Measurements from ENCODE around the gene CDKAL1. TPM values are rescaled to one million over a fixed set of nuclear protein-coding genes. Genes with fewer than 3 reads are reported as not detected.
"Not testable (repeated sequence)": the region's sequence is repeated elsewhere in the genome, so short reads cannot be mapped to it uniquely, and the experiment has no call there.

The CDKAL1 gene
- total RNA-seq, 1 experiment from 2014 or later, result 14.5 TPM

DNA sequence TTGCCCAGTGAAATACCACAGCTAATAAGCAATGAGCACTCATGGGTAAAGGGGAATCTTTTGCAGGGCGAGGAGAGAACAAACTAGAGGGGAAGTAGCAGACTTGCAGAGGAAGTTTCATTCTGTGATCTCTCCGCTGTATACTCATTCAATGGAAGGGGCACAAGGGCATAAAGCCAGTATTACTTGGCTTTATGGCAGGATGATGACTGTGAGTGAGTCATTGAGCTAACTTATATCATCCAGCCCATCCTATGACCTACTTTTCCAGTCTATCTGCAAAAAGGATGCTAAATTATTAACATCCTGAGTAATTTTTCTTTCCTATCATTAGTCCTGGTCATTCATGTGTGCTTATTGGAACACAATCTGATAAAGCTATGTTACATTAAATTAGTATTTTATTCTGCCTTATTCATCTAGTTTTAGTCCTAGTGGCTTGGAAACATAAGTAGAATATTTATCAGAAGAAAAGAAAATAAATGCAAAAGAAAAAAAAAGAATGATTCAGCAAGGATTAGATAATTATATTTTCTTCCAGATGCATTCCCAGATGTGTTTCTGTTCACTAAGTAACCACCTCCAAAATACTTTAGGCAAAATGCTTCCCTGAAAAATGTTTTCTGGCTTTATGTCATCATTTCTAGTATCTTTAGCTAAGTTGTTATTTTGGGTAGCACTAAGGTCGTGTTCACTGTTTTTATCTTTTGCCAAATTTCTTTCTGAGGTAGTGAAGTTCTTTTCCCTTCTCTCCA, 471.7 kb downstream of the CDKAL1 start:
- DNase-seq (ENCODE audit: low spot score), result peak; percentile 40

DNA sequence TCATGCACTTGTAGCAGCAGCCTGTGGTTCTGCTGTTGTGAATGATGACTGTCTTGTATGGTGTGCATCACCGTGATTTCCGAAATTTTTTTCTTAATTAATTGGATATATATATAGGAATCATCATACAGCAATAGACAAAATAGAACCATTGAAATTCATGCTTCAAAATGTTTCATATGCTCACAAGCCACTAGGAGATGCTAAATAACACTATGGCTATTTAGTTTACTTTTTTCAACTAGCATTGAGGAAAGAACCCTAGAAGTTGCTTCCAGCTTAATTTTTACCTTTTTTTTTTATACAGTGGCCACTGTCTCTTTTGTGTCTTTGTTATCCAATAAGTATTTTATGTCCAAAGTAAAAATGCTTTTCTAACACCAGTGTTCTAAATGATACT, 485.4 kb downstream of the CDKAL1 start:
- peak; percentile 17 for DNase-seq (ENCODE audit: low spot score)

DNA sequence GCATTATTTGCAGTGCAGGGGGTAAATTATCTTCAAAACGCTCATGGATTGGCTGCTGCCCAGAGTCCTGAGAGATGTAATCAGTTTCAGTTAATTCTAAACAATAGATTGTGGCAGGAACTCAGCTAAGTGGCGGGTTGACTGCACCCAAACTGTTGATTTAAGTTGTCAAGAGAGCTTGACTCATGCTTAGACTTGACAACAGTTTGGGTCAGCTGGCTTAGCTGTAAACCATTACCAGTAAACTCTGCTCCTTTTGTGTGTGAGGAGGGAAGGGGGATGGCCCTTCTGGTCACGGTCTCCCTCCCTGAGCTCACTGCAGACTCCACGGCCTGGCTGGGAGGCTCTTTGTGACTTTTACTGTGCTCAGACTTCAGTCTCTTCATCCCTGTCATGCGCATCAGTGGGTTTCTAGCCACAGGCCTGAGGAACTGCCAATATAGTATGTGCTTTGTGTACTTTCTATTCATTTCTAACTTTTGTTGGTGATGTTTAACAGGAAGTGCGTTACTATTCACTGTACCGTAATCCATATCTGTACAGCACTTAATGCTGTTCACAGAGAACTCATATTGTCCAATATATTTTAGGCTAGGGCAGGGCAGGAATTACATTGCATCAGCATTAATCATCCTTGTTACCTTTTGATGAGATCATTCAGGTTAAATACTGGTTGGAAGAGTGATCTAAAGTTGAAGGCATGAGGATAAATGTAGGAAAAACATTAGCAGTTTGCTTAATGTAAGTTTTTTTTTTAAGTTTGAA, 488.3 kb downstream of the CDKAL1 start:
- peak; percentile 98 for DNase-seq (ENCODE audit: low spot score)

DNA sequence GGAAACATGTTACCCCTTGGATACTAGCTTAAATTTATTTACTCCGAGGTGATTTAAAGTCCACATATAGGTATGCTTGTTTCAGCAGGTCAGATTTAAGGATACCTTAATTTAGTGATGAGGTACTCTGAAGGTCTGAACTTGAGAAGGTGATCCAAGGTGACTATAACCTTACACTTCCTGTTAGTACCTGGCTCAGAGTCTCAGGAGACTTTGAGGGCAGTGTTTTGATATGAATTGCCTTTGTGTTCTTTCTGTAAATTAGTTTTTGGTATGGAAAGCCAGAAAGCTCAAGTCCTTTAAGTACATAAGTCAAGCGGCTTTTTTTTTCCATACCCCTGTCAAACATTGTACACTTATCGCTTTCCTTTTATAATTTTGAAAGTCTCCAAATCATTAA, 489.0 kb downstream of the CDKAL1 start:
- DNase-seq (ENCODE audit: low spot score), result no peak

DNA sequence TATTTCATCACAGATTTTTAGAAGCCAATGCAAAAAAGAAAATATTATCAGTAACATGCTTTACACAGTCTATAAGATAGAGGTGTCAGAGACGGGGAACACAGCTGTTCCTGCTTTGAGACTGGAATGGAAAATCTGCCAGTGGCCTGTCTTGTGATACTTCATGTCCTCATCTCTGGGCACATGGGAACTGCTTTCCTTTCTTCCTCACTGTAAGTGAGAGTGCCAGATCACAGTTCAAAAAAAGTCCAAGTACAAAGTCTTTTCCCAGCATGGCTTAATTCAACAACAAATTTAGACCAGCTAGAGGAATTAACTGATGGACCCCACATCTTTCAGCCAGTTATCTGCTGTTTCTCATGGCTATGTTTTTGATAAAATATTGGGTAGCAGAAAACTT, 490.4 kb downstream of the CDKAL1 start:
- DNase-seq (ENCODE audit: low spot score), result no peak

DNA sequence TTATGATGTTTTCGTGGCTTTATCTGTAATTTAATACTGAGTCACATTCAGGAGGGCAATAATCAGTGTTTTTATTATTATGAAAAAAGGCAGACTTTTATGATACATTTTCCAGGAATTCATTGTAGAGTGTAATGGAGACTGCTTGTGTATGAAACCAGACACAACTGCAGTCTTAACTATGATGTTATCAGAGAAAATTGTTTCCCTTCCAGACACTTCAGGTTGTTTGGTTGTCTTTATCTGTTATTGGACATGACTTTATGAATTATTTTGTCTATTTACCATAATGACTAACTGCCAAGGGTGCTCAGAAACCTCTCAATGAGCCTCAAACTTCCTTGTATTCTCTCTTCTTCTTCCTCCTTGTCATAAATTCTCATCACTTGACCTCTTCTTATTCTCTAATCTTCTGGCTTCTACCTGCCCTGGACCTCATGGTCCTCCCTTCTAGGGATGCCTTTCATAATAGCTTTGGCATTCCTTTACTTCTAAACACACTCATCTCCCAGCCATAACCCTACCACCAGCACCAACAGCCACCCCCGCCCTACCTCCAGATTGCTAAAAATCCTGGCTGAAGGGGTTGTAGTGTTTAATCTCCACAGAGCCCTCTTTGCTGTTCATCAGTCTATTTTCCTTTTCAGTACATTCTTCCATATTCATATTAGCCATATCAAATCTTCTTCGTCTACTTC, 492.5 kb downstream of the CDKAL1 start:
- no peak for DNase-seq (ENCODE audit: low spot score)

DNA sequence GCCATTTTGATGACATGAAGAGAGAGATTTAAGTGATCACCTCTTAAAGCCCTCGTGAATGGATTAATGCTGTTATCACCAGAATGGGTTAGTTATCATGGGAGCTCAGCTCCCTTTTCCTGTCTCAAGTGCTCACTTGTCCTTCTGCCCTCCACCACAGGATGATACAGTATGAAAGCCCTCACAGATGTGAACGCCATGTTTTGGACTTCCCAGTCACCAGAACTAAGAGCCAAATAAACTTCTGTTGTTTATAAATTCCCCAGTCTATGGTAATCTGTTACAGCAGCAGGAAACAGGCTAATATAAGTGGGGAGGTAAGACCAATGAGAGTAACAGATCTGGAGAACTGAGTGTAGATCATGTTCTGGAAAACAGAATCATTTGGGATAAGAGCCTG, 493.2 kb downstream of the CDKAL1 start:
- DNase-seq (ENCODE audit: low spot score), result no peak

DNA sequence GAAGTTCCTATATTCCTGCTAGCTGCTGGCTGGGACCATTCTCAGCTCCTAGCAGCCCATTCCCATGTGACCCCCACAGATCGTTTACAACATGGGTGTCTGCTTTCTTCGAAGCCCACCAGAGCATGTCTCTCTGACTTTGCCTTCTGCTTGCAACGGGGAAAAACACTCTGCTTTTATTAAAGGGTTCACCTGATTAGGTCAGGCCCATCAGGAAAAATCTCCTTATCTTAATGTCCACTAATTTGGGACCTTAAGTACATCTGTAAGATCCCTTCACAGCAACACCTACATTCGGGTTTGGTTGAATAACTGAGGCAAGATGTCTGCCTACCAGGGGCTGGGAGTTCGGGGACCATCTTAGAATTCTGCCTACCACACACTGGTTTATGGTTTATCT, 496.9 kb downstream of the CDKAL1 start:
- DNase-seq (ENCODE audit: low spot score), result no peak

DNA sequence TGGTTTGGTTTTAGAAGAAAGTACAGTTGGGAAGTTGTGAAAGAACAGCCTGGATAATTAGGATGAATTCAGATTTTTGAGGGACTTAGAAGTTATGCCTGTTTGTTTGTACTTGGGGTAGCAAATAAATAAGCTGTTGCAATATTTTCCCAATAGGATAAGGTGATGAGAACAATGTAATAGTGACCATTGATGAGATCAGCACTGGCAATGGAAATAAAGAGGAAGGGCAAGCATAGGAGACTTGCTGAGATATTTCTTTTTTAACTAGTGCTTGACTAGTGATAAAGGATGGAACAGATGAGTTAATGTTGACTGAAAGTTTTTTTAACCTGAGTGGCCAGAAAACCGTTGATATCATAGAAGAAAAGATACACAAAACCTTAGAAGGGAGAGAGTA, 498.8 kb downstream of the CDKAL1 start:
- DNase-seq (ENCODE audit: low spot score), result no peak

DNA sequence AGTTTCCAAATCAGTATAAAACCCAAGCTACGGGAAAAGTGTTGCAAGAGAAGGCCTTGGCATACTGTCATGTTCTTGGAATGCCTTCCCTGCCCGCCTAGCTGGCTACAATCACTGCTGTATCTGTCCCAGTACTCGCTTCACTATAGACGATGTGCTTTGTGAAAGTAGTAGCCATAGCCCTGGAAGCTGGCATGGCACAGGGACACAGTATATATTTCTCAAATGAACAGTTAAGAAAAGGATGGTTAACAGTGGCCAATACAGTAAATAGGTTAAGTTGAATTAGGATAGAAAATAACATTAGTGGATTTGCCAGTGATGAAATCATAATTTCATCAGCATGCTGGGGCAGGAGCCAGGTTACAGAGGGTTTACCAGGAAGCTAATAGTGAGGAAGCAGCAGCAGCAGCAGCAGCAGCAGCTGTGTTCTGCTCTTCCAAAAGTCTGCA, 499.3 kb downstream of the CDKAL1 start:
- DNase-seq (ENCODE audit: low spot score), result peak; percentile 62

DNA sequence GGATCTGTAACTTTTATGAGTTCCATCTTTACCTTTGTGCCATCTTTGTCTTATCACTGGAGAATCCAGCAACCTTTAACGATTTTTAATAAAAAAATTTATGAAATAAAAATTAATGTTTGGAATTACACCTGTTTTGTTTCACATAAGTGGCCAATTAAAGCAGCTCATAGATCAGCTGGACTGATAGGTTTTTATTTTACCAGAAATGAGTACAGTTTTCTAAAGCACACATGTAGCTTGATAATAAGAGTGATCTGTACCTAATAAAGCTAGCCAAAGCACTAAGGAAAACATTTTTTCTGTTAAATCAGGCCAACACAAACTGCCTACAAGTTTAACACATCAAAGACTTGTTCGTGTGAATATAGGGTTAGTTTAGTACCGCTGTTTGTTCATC, 500.1 kb downstream of the CDKAL1 start:
- DNase-seq (ENCODE audit: low spot score), result no peak

DNA sequence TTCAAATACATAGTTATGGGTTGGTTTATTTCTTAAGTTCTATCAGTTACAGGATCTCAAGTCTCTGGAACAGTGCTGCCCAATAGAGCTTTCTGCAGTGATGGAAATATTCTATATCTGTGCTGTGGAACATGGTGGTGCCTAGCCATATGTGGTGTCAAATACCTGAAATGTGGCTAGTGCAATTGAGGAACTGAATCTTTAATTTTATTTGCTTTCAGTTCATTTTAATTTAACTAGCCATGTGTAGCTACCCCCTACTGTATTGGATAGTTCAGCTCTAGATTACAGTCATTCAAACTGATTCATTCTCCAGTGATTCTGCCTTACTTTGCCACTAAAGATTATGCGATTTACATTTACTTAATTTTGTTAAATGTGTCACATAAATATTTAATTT, 503.2 kb downstream of the CDKAL1 start:
- no peak for DNase-seq (ENCODE audit: low spot score)

DNA sequence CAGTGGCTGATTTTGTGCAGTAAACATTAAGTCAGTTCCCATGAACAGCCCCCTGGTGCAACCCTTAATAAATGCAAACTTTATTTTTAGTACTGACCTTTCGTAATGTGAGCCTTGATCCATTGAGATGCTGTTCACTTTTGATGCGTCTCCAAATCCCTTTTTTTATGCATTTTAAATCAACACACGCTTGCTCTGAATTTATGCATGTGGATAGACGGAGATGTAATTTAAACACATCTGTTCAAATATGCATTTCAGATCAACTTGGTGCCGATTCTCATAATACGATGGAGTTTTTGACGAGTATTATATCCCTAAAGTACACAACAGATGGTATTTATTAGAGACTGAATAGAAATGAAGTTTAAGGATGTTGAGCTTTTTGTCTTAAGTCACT, 505.7 kb downstream of the CDKAL1 start:
- no peak for DNase-seq (ENCODE audit: low spot score)

DNA sequence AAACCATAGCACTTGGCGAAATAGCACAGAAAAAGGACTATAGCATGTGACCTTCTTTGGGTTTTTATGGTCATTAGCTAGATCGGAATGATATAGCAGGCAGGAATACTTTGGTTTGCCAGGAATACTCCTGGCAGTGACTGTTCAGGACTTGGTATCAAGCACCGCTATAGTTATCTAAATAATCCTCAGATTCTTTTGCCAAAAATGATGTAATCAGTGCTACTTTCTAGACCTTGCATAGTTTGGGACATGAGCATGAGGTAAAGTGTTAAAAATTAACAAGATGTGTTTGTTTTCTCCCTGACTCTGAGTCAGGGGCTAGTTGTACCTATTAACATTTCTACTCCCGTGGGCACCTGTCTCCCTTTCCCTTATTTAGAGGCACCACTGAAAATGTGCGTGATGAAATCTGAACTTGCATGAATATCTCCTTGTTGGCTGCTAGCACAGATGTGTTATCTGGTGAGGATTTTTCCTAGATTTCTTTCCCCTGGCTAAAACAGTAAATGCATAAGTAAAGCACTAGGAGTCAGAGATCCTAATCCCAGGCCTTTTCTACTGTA, 511.0 kb downstream of the CDKAL1 start:
- DNase-seq (ENCODE audit: low spot score), result no peak

DNA sequence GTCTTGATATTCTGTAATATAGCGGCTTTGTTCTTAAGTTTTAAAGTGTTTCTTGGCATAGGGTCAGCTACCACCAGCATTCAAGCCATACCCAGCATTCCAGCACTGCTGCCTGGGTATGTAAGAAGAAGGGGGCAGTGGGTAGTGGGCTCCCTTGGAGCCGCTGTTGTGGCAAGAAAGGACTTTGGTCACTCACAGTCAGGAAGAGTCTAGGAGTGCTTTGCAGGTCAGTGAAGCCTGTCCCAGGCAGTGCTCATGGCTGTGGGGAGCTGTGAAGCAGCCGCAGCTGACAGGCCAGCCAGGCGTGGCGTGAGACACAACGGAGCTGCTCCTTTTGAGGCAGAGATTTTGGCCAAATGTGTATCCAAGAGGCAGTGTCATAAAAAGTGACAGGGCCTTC, 512.0 kb downstream of the CDKAL1 start:
- no peak for DNase-seq (ENCODE audit: low spot score)

DNA sequence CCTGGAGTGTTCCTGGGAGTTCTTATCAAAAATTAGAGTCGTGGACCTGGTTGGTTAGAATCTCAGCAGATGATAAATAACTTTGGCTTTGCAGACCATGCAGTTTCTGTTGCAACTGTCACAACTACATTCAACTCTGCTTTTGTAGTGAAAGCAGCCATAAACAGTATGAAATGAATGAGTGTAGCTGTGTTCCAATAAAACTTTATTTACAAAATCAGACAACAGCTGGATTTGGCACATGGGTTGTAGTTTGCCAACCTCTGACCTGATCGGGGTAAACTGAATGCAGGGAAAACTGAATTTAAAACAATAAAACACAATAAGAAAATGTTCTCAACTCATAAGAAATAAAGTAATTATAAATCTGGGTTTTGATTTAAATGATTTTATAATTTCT, 513.8 kb downstream of the CDKAL1 start:
- DNase-seq (ENCODE audit: low spot score), result no peak

DNA sequence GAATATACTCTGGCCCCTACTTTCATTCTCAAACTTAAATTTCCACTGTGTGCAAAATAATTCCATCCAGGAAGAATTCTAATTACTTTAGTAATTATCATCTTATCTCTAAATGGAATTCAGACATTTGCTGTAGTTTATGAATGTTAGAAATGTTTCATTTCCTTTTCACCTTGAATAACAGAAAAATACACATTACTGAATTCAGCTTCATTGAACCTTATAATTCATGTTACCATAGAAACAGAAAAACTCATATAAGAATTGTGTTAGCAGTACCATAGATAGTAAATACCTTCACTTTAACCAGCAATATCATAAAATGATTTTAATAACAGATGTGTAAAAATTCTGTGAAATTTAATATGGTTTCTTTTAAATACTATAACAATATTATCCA, 514.9 kb downstream of the CDKAL1 start:
- DNase-seq (ENCODE audit: low spot score), result no peak

DNA sequence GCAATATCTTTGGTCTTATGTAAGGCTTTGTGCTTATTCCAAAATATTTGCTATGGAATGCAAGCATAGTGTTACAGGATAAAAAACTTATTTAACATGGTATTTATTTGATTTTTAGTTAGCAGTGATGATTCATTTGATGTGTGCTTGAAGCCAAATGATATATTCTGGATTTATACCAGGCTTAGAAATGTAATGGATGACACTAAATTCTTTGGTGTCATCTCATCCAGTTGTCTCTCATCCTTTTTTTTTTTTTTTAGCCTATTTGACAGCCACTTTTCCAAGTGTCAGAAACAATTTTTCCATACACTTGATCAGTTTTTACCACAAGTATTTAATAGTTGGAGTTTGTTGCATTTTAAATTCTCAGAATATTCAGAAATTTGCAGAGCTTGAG, 515.3 kb downstream of the CDKAL1 start:
- no peak for DNase-seq (ENCODE audit: low spot score)

DNA sequence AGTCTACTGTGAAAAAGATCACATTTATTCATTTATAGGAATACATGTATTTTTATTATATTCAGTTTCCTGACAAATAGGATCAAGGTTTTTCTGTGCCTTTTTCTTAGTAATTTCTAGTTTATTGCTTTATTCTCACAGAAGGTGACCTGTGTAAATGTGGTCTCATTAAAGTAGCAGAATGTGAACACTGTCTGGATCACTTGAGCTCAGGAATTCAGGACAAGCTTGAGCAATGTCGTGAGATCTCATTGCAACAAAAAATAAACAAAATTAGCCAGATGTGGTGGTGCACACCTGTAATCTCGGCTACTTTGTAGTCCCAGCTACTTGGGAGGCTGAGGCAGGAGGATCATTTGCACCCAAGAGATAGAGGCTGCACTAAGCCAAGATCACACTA, 516.7 kb downstream of the CDKAL1 start:
- no peak for DNase-seq (ENCODE audit: low spot score)

DNA sequence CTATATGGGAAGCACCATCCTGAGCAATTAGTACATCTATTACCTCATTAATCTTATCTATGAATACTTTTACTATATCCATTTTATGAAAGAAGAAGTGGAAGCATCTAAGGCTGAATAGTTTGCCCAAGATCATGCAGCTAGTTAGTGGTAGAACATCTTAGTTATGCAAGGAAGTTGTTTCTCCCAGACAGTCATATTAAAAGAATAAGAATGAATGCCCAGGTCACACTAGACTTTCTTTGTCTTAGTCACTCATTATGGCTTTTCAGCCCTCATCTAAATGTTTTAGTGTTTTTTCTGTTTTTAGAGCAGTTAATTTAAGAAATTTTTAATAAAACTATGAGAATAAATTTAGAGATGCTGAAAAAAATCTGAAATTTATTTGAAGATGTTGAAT, 517.5 kb downstream of the CDKAL1 start:
- DNase-seq (ENCODE audit: low spot score), result no peak

DNA sequence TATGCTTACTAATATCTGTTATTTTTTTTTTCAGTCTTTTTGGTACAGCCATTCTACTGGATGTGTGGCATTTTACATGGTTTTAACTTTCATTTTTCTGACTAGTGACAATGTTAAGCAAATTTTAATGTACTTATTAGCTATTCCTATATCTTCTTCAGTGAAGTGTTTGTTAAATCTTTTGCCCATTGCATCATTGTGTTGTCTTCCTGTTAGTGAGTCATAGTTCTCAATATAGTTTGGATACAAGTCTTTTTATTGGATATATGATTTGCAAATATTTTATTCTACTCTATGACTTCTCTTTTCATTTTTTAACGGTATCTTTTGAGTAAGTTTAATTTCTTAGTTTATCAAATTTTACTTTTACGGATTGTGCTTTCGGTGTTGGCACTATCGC, 519.4 kb downstream of the CDKAL1 start:
- DNase-seq (ENCODE audit: low spot score), result no peak

DNA sequence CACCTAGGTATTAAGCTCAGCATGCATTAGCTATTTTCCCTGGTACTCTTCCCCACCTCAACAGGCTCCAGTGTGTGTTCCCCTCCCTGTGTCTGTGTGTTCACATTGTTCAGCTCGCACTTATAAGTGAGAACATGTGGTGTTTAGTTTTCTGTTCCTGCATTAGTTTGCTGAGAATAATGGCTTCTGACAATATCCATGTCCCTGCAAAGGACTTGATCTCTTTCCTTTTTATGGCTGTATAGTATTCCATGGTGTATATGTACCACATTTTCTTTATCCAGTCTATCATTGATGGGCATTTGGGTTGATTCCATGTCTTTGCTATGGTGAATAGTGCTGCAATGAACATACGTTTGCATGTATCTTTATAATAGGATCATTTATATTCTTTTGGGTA, 521.2 kb downstream of the CDKAL1 start:
- not testable (repeated sequence) for DNase-seq (ENCODE audit: low spot score)
